PFSK-1 (cell line): ENCODE measurements around the gene RBM7.

Experiments used
- FOXP2 ChIP-seq: optimal IDR thresholded peaks from 2 replicates; pipeline ENCODE3; 2011; ENCODE audit warnings: borderline replicate concordance, control low read depth, inconsistent platforms; ENCODE audit not compliant: insufficient read depth; ENCODE audit errors: extremely low read length, extremely low read depth
- POLR2AphosphoS5 ChIP-seq: IDR thresholded peaks from 2 replicates; pipeline ENCODE4 v1.6.1; 2012; ENCODE audit warnings: low read depth, mild to moderate bottlenecking, control low read depth, low read length, moderate library complexity
- SIN3A ChIP-seq: IDR thresholded peaks from 2 replicates; pipeline ENCODE4 v1.6.1; 2012; ENCODE audit warnings: mild to moderate bottlenecking, low read length, moderate library complexity, borderline replicate concordance; ENCODE audit not compliant: insufficient read depth
- TAF1 ChIP-seq: IDR thresholded peaks from 2 replicates; pipeline ENCODE4 v1.6.1; 2012; ENCODE audit warnings: low read length, control low read depth, borderline replicate concordance; ENCODE audit not compliant: insufficient read depth
- TF ChIP-seq, protein P1 (sequence below), 2 experiments: IDR thresholded peaks; 2 replicates each; pipeline versions ENCODE4 v1.6.1 to v1.8.0; 2011 to 2012; ENCODE audit warnings: low read depth in 2 of 2, low read length in 2 of 2, control low read depth in 1 of 2, inconsistent platforms in 1 of 2, mild to moderate bottlenecking in 1 of 2, moderate library complexity in 1 of 2; ENCODE audit not compliant: insufficient read depth in 1 of 2

RBM7 gene

DNA sequence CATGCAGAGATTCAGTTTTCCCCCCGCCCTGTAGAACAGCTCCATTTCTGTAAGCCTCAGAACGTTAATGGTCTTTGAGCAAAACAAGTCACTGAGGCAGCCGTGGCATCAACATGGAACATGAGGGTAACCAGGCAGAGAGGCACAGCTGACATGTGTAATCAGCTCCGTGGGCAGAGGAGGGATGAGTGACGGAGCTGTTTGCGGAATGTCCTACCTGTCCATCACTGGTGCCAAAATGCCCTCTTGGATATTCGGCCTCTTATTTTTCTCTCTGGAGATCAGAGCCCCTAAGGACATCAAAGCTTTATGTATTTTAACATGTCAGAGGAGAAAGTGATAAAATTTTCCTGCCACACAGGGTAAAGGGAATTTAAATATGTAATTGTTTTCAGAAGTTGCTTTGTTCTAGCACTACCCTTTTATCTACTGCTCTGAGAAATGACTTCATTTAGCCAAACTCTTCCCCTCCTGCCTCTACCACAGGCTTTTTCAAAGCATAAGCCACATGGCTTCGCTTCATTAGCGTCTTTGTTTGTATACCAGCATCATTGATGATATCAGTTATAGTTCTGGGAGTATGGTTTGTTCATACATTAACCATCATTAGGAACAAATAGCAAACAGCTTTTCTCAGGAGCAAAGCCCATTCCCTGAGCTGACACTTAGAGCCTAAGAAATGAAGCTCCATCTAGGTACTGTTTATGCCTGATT lies 33.1 kb upstream of the RBM7 start:
- no peak for TF ChIP-seq POLR2AphosphoS5
- TF ChIP-seq FOXP2, result no peak
- no peak for TF ChIP-seq SIN3A
- TF ChIP-seq TAF1, result no peak
- TF ChIP-seq, protein P1, sequence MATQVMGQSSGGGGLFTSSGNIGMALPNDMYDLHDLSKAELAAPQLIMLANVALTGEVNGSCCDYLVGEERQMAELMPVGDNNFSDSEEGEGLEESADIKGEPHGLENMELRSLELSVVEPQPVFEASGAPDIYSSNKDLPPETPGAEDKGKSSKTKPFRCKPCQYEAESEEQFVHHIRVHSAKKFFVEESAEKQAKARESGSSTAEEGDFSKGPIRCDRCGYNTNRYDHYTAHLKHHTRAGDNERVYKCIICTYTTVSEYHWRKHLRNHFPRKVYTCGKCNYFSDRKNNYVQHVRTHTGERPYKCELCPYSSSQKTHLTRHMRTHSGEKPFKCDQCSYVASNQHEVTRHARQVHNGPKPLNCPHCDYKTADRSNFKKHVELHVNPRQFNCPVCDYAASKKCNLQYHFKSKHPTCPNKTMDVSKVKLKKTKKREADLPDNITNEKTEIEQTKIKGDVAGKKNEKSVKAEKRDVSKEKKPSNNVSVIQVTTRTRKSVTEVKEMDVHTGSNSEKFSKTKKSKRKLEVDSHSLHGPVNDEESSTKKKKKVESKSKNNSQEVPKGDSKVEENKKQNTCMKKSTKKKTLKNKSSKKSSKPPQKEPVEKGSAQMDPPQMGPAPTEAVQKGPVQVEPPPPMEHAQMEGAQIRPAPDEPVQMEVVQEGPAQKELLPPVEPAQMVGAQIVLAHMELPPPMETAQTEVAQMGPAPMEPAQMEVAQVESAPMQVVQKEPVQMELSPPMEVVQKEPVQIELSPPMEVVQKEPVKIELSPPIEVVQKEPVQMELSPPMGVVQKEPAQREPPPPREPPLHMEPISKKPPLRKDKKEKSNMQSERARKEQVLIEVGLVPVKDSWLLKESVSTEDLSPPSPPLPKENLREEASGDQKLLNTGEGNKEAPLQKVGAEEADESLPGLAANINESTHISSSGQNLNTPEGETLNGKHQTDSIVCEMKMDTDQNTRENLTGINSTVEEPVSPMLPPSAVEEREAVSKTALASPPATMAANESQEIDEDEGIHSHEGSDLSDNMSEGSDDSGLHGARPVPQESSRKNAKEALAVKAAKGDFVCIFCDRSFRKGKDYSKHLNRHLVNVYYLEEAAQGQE (IDR thresholded peaks at IDR 0.05; ENCODE audit: insufficient read depth in 1 of 2, low read depth in 2 of 2, low read length in 2 of 2), result no peak

- TF ChIP-seq TAF1 (no peak), POLR2AphosphoS5 (no peak), SIN3A (no peak), FOXP2 (no peak)
- TF ChIP-seq, protein P1 (IDR thresholded peaks at IDR 0.05; ENCODE audit: insufficient read depth in 1 of 2, low read depth in 2 of 2, low read length in 2 of 2), result no peak
Measured at GRCh38 chr11:114368918-114369680, 31.4 kb upstream of the RBM7 start.

GRCh38 chr11:114375052-114375451 lies 25.4 kb upstream of the RBM7 start:
- TF ChIP-seq POLR2AphosphoS5 (no peak), SIN3A (no peak), FOXP2 (no peak)
- TF ChIP-seq, protein P1 (IDR thresholded peaks at IDR 0.05; ENCODE audit: insufficient read depth in 1 of 2, low read depth in 2 of 2, low read length in 2 of 2), result no peak

DNA sequence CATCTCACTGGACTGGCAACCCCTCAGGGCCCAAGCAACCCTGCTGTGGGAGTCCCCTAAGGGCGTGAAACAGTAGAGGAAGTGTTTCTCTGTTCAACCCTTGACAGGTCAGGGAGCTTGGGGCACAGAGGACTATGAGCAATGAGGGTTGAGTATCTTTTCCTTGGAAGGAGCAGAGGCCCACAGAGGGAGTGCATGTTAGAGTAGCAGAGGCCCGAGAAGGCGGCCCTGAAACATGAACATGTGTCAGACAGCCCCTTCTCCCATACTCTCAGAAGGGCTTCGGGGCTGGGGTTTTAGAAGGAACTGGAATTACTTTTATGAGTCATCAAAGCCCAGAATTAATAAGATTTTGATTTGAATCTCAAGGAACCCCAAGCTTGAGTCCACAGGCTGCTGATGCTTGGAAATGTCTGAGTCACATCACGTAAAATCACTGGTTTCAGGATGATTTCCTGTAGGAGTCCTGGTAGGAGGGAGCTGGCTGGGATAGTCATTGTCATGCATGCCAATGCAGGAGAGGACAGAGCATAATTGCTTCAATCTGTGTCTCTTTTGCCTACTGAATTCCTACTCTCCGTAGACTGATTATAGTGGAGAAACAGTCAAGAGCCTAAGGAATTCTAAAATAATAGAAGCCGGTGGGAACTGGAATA lies 22.7 kb upstream of the RBM7 start:
- TF ChIP-seq, protein P1 (IDR thresholded peaks at IDR 0.05; ENCODE audit: insufficient read depth in 1 of 2, low read depth in 2 of 2, low read length in 2 of 2), result no peak
